Omental fat pad (tissue), 4 donors: Measurements from ENCODE around the gene ZNF471. TPM values are rescaled to one million over a fixed set of nuclear protein-coding genes. Genes with fewer than 3 reads are reported as not detected.

Experiments
- ATAC-seq: fragments of 150-250 bp; one replicate; pipeline ENCODE4 v1.9.1; 2016; ENCODE audit warnings: mild to moderate bottlenecking, moderate library complexity; ENCODE audit not compliant: low FRiP score
- DNase-seq: peaks from one replicate; pipeline ENCODE4 v3.0.0-alpha.2; 2019; ENCODE audit warnings: low spot score
- total RNA-seq, 4 donors: library from RNA; depleted of rRNA; stranded (reverse); fragments of >200 nt; gene quantifications; one replicate each; pipeline ENCODE4 v1.1.0, GENCODE V29; 2016
- TF ChIP-seq, protein P1 (sequence below), 3 donors: fragments of 450-650 bp; IDR thresholded peaks; one replicate each; pipeline ENCODE4 v1.5.1; 2016 to 2017; ENCODE audit warnings: antibody characterized with exemption in 3 of 3, mild to moderate bottlenecking in 3 of 3, moderate library complexity in 2 of 3

ZNF471 gene
- total RNA-seq, result 1 to 10 TPM; 1.9 to 6.0 (median 5.2) TPM

DNA sequence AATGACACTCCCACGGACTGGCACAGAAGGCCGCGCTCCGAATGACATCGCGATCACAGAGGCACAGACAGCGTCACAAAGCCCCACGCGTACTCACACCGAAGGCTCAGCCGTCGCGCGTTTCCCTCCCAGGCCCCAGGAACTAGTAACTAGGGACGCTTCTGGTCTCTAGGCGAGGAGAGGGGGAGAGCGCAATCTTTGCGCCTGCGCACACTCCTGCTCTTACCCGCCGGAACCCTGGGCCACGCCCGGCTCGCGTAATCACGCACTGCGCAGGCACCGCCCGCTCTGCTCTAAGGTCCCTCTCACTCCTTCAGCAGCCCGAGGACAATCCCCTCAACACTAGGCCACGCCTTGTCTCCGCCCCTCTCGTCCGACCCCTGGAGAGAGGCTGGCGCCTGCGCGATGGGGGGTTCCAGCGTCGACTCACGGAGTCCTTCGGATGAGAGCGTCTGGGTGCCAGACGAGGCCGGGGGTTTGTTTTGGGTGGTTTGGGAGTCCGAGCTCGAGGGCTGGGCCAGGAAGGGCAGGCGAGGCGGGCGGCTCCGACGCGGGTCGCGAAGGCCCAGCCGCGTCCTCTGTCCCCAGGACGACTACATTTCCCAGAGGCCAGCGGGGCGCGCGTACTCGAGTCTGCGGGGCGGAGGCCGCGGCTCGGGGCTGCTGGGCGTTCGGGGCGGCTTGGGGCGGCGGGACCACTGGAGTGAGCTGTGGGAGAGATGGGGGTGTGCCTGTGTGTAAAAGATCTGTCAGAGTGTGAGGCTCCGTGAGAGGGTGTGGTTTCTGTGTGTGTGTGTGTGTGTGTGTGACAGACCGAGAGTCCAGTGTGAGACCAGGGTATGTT lies at the start of gene ZNF471:
Gene ZNF471, plus strand, starts transcription at position 410 of the 844 bp plus-strand sequence. CDS start 3,717 bp downstream, outside the sequence.
- ATAC-seq, result peak; percentile 100
- peak; percentile 96 for DNase-seq
- TF ChIP-seq, protein P1, sequence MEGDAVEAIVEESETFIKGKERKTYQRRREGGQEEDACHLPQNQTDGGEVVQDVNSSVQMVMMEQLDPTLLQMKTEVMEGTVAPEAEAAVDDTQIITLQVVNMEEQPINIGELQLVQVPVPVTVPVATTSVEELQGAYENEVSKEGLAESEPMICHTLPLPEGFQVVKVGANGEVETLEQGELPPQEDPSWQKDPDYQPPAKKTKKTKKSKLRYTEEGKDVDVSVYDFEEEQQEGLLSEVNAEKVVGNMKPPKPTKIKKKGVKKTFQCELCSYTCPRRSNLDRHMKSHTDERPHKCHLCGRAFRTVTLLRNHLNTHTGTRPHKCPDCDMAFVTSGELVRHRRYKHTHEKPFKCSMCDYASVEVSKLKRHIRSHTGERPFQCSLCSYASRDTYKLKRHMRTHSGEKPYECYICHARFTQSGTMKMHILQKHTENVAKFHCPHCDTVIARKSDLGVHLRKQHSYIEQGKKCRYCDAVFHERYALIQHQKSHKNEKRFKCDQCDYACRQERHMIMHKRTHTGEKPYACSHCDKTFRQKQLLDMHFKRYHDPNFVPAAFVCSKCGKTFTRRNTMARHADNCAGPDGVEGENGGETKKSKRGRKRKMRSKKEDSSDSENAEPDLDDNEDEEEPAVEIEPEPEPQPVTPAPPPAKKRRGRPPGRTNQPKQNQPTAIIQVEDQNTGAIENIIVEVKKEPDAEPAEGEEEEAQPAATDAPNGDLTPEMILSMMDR (IDR thresholded peaks at IDR 0.05), result no peak

- TF ChIP-seq, protein P1 (IDR thresholded peaks at IDR 0.05), result no peak
- DNase-seq (no peak), ATAC-seq (no peak)
Observed at GRCh38 chr19:56474308-56474707, 33.3 kb upstream of the ZNF471 start.

- TF ChIP-seq, protein P1 (IDR thresholded peaks at IDR 0.05), result no peak
- DNase-seq (no peak), ATAC-seq (no peak)
Observed at GRCh38 chr19:56476093-56476492, 31.6 kb upstream of the ZNF471 start.

DNA sequence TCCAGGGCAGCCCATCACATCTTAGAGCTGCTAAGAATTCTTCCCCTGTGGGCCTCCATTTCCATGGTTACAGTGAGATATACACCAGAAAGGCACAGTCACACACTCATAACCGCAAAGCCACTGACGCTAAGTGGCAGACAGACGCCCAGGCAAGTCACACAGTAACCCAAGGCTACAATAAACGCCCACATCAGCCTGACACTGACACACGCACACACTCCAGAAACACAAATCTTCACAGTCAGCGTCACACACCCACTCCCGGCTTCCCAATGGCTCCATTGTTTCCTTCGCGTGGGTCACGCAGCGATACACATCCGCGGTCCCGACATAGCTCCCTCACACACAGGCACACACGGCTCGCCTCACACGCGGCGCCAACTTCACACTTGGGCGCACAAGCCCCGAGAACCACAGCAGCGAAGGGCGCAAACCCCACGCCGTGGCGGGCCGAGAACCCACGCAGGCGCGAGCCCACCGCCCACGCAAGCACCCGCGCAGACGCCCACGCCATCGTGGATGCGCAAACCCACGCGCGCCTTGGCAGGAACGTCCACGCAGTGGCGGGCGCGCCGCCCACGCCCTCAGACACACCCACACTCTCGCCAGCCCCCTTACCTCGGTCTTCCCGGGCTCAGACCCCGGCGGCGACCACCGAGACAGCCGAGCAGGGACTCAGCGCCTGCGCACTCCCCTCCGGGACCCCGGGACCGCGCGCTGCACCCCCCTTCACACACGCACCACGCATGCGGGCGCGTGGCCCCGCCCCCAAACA lies 30.8 kb upstream of the ZNF471 start, which contains the start of gene ZNF667:
Gene ZNF667, minus strand, starts transcription at position 695 of the 778 bp plus-strand sequence. CDS start 14,975 bp downstream, outside the sequence.
- DNase-seq (no peak), ATAC-seq (no peak)
- TF ChIP-seq, protein P1 (IDR thresholded peaks at IDR 0.05), result no peak

DNA sequence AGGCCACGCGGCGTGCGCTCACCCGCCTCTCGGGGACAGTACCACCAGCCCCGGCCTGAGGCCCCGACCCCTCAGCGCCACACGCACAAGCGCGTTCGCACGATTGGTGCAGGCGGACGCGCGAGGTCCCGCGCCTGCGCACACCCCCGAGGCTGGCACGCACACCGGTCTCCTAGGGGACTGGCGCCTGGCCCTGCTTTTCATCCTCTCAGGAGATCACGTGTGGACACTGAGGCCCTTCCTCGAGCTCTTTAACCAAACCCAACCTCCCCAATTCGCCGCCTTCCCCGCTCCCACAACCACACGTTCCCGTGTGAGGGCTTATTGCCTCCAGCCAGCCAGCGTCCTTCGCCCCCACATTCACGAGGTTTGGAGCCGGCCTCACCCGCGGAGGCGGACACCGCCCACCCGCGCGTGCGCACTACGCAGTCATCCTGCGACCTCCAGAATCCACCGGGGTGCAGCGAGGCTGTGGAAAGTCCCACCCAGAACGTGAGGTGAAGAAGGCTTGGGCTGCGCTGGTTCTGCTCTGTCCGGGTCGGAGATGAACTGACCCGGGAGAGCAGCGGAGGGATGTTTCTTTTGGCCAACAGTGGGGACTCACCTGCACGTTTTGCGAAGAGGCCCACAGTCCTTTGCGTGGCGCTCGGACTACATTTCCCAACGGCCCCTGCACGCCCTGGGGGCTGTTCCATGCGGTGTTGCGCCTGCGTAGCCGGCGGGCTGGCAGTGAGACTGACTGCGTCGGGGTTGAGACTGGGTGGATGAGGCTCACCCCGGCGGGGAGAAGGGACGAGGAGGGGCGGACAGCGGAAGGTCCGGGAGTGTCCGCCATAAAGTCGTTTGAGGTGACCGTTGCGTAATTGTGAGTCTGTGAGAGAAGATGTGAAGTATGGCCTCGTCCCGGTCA lies 30.0 kb upstream of the ZNF471 start:
- ATAC-seq (peak; percentile 97), DNase-seq (peak; percentile 72)
- TF ChIP-seq, protein P1 (IDR thresholded peaks at IDR 0.05), result no peak

- no peak for DNase-seq
- TF ChIP-seq, protein P1 (IDR thresholded peaks at IDR 0.05), result no peak
- no peak for ATAC-seq
Observed at GRCh38 chr19:56491399-56491798, 16.3 kb upstream of the ZNF471 start.
